H1 (cell line): ENCODE data around the gene DCLK1. TPM values are rescaled to one million over a fixed set of nuclear protein-coding genes. Genes with fewer than 3 reads are reported as not detected.

Experiments
- CTCF ChIA-PET: fragments of 300-600 bp; sonication (Branson Sonifier 250); formaldehyde crosslinking; loops from one replicate; lab custom pipeline; 2021; ENCODE audit not compliant: partially characterized antibody; lab: Charles Lee
- POLR2A ChIA-PET: fragments of 300-600 bp; sonication (Branson Sonifier 250); formaldehyde crosslinking; loops from one replicate; lab custom pipeline; 2021; ENCODE audit warnings: inconsistent platforms; ENCODE audit not compliant: partially characterized antibody; lab: Charles Lee
- DNase-seq, 2 experiments: peaks; one replicate each; pipeline versions ENCODE4 v3.0.0 to v3.0.0-alpha.2; 2010 to 2022; ENCODE audit warnings: low spot score in 2 of 2, low read depth in 1 of 2, mixed read lengths in 1 of 2
- FAIRE-seq: peaks from 2 replicates; lab custom pipeline; 2011; peaks lifted over from hg19 to GRCh38; lab: Jason Lieb, UNC
- H2AFZ ChIP-seq: 2 replicates; pipeline ENCODE4 v1.8.1; 2012; ENCODE audit warnings: low read length, inconsistent platforms
- H2AK5ac ChIP-seq: 2 replicates; pipeline ENCODE4 v1.6.1; 2013; ENCODE audit warnings: low read depth, low read length
- H2BK120ac ChIP-seq: replicated peaks from 2 replicates; pipeline ENCODE3; 2013; ENCODE audit warnings: low read depth, low read length, inconsistent platforms
- H2BK12ac ChIP-seq: 2 replicates; pipeline ENCODE4 v1.6.1; 2013; ENCODE audit warnings: low read depth, low read length
- H2BK15ac ChIP-seq: 2 replicates; pipeline ENCODE4 v1.6.1; 2013; ENCODE audit warnings: low read length
- H2BK20ac ChIP-seq: 2 replicates; pipeline ENCODE4 v1.6.1; 2013; ENCODE audit warnings: low read length
- H2BK5ac ChIP-seq: 2 replicates; pipeline ENCODE4 v1.6.1; 2013; ENCODE audit warnings: low read depth, low read length
- H3K14ac ChIP-seq: 2 replicates; pipeline ENCODE4 v1.6.1; 2013; ENCODE audit warnings: inconsistent platforms; ENCODE audit not compliant: insufficient read length
- H3K18ac ChIP-seq: 2 replicates; pipeline ENCODE4 v1.6.1; 2013; ENCODE audit warnings: low read length; ENCODE audit errors: extremely low read depth
- H3K23ac ChIP-seq: 2 replicates; pipeline ENCODE4 v1.6.1; 2013; ENCODE audit warnings: inconsistent platforms; ENCODE audit not compliant: insufficient read length
- H3K23me2 ChIP-seq: 2 replicates; pipeline ENCODE4 v1.6.1; 2013; ENCODE audit warnings: low read depth, low read length
- H3K27ac ChIP-seq: 2 replicates; pipeline ENCODE4 v1.6.1; 2011; ENCODE audit warnings: low read depth, low read length, inconsistent platforms
- H3K27me3 ChIP-seq, 4 experiments: replicated peaks in 1 of 4; 1 replicate in 1 of 4; 2 replicates in 3 of 4; pipeline versions ENCODE4 v1.6.1 to v1.8.1; 2011 to 2013; ENCODE audit warnings: low read length in 3 of 4, mild to moderate bottlenecking in 3 of 4, inconsistent platforms in 2 of 4, mixed read lengths in 2 of 4, moderate library complexity in 1 of 4; ENCODE audit not compliant: control insufficient read depth in 3 of 4, insufficient read depth in 3 of 4; ENCODE audit errors: extremely low read depth in 1 of 4
- H3K36me3 ChIP-seq, 4 experiments: 2 replicates each; pipeline versions ENCODE4 v1.6.1 to v1.8.1; 2011 to 2013; ENCODE audit warnings: mild to moderate bottlenecking in 4 of 4, low read length in 3 of 4, moderate library complexity in 2 of 4, control low read depth in 1 of 4, inconsistent platforms in 1 of 4; ENCODE audit not compliant: insufficient read depth in 4 of 4, control insufficient read depth in 2 of 4
- H3K4ac ChIP-seq: replicated peaks from 2 replicates; pipeline ENCODE3; 2013; ENCODE audit warnings: low read length, low read depth, mixed read lengths, inconsistent platforms; ENCODE audit not compliant: insufficient read length
- H3K4me1 ChIP-seq, 4 experiments: replicated peaks in 1 of 4; 1 replicate in 1 of 4; 2 replicates in 3 of 4; pipeline versions ENCODE4 v1.6.1 to v1.8.1; 2011 to 2013; ENCODE audit warnings: low read length in 3 of 4, inconsistent platforms in 2 of 4, mixed read lengths in 1 of 4; ENCODE audit not compliant: insufficient read depth in 4 of 4, control insufficient read depth in 3 of 4
- H3K4me2 ChIP-seq, 2 experiments: 2 replicates each; pipeline versions ENCODE4 v1.6.1 to v1.8.1; 2011 to 2013; ENCODE audit warnings: low read depth in 2 of 2, low read length in 2 of 2, control low read depth in 1 of 2, inconsistent platforms in 1 of 2, mild to moderate bottlenecking in 1 of 2; ENCODE audit not compliant: insufficient read depth in 1 of 2
- H3K4me3 ChIP-seq, 4 experiments: fragments of 200-600, 300-600 bp in 1 of 4; sonication (generic), shearing (Covaris generic), sonication (Bioruptor Twin) in 1 of 4; 2 replicates each; pipeline versions ENCODE4 v1.5.1 to v1.8.1; 2011 to 2016; ENCODE audit warnings: low read length in 4 of 4, low read depth in 3 of 4, control low read depth in 2 of 4, inconsistent platforms in 2 of 4, mild to moderate bottlenecking in 2 of 4, mixed read lengths in 1 of 4, moderate library complexity in 1 of 4; ENCODE audit not compliant: insufficient read depth in 2 of 4; ENCODE audit errors: extremely low read depth in 1 of 4
- H3K56ac ChIP-seq: replicated peaks from 2 replicates; pipeline ENCODE3; 2013; ENCODE audit warnings: low read depth, mild to moderate bottlenecking, mixed read lengths, low read length, inconsistent platforms; ENCODE audit not compliant: insufficient read length
- H3K79me1 ChIP-seq: 2 replicates; pipeline ENCODE4 v1.6.1; 2013; ENCODE audit warnings: low read depth, low read length, control low read depth
- H3K79me2 ChIP-seq, 2 experiments: 2 replicates each; pipeline versions ENCODE4 v1.6.1 to v1.8.1; 2012 to 2013; ENCODE audit warnings: low read length in 2 of 2, mild to moderate bottlenecking in 2 of 2, inconsistent platforms in 1 of 2; ENCODE audit not compliant: insufficient read depth in 2 of 2, control insufficient read depth in 1 of 2
- H3K9ac ChIP-seq, 4 experiments: replicated peaks in 1 of 4; 1 replicate in 1 of 4; 2 replicates in 3 of 4; pipeline versions ENCODE4 v1.6.1 to v1.8.1; 2011 to 2013; ENCODE audit warnings: low read depth in 3 of 4, low read length in 3 of 4, control low read depth in 2 of 4, mild to moderate bottlenecking in 2 of 4, moderate library complexity in 2 of 4, inconsistent platforms in 1 of 4; ENCODE audit errors: extremely low read depth in 1 of 4
- H3K9me3 ChIP-seq, 2 experiments: 2 replicates each; pipeline versions ENCODE4 v1.6.1 to v1.8.1; 2012 to 2013; ENCODE audit warnings: mild to moderate bottlenecking in 2 of 2, moderate library complexity in 2 of 2, control low read depth in 1 of 2, inconsistent platforms in 1 of 2, low read depth in 1 of 2, low read length in 1 of 2, mixed read lengths in 1 of 2; ENCODE audit not compliant: insufficient read depth in 2 of 2
- H4K20me1 ChIP-seq, 2 experiments: replicated peaks in 1 of 2; 2 replicates each; pipeline versions ENCODE3 to v1.8.1; 2011 to 2013; ENCODE audit warnings: inconsistent platforms in 2 of 2, low read length in 2 of 2, mild to moderate bottlenecking in 1 of 2; ENCODE audit not compliant: insufficient read depth in 2 of 2, control insufficient read depth in 1 of 2
- H4K5ac ChIP-seq: 2 replicates; pipeline ENCODE4 v1.6.1; 2013; ENCODE audit warnings: low read length, low read depth, mixed read lengths, inconsistent platforms; ENCODE audit not compliant: insufficient read length
- H4K8ac ChIP-seq: 2 replicates; pipeline ENCODE4 v1.8.0; 2013; ENCODE audit warnings: mild to moderate bottlenecking, moderate library complexity, low read length, inconsistent platforms; ENCODE audit not compliant: insufficient read depth; ENCODE audit errors: extremely low read depth
- H4K91ac ChIP-seq: replicated peaks from 2 replicates; pipeline ENCODE3; 2013; ENCODE audit warnings: low read length, mixed read lengths, inconsistent platforms; ENCODE audit not compliant: insufficient read length
- ASH2L ChIP-seq: fragments of 200-600, 300-600 bp; sonication (generic); IDR thresholded peaks from one replicate; pipeline ENCODE4 v1.7.1; 2017; ENCODE audit warnings: low read length
- EP300 ChIP-seq, 2 experiments: IDR thresholded peaks; 1 replicate in 1 of 2; 2 replicates in 1 of 2; pipeline ENCODE4 v1.6.1; 2011 to 2012; ENCODE audit warnings: low read depth in 2 of 2, low read length in 2 of 2, mild to moderate bottlenecking in 2 of 2, borderline replicate concordance in 1 of 2, inconsistent platforms in 1 of 2, moderate library complexity in 1 of 2
- EZH2 ChIP-seq: fragments of 200-600 bp; sonication (generic); IDR thresholded peaks from 2 replicates; pipeline ENCODE4 v1.7.1; 2012; ENCODE audit warnings: low read depth, mild to moderate bottlenecking, moderate library complexity, low read length, inconsistent platforms; ENCODE audit not compliant: severe bottlenecking
- NANOG ChIP-seq: IDR thresholded peaks from 2 replicates; pipeline ENCODE4 v1.6.1; 2011; ENCODE audit warnings: low read length, low read depth, mild to moderate bottlenecking, inconsistent platforms; ENCODE audit not compliant: insufficient read depth, poor library complexity, severe bottlenecking
- WGBS, 2 experiments: shearing (Covaris generic) in 1 of 2; methylation state at CpG; one replicate each; pipeline versions ENCODE4 v1.1.6 to v1.1.7; 2013 to 2015; ENCODE audit warnings: low lambda C conversion rate in 2 of 2, mixed read lengths in 2 of 2, inconsistent platforms in 1 of 2, low coverage in 1 of 2, missing lambda C conversion rate in 1 of 2; ENCODE audit not compliant: insufficient replicate concordance in 2 of 2, insufficient coverage in 1 of 2, insufficient read length in 1 of 2; ENCODE audit errors: extremely low coverage in 1 of 2, missing lambda C conversion rate in 1 of 2; 5-methylcytosine and 5-hydroxymethylcytosine counted together
- long read RNA-seq, 2 experiments: library from RNA in 1 of 2; library from capped mRNA in 1 of 2; stranded (forward); transcript quantifications; one replicate each; pipeline ENCODE4 v2.0.0, GENCODE V29; 2021; ENCODE audit warnings: inconsistent platforms in 1 of 2
- polyA minus RNA-seq, 3 experiments: library from RNA; depleted of rRNA, polyadenylated mRNA; stranded (reverse); fragments of >200 nt; gene quantifications; 1 replicate in 2 of 3; 2 replicates in 1 of 3; pipeline ENCODE4 v1.2.3, GENCODE V29; 2011
- polyA plus RNA-seq, 7 experiments: library from polyadenylated mRNA; depleted of rRNA in 3 of 7; stranded (reverse) in 5 of 7; unstranded in 2 of 7; fragments of >200 nt in 5 of 7; fragments of 200-250 nt in 2 of 7; gene quantifications; 1 replicate in 5 of 7; 2 replicates in 1 of 7; 4 replicates in 1 of 7; pipeline versions ENCODE4 v1.2.1 to v1.2.3, GENCODE V29; 2011 to 2013; ENCODE audit warnings: missing spikeins in 2 of 7, mixed read lengths in 2 of 7
- total RNA-seq: library from RNA; stranded (reverse); fragmentation: NEBNext Ultra II Directional; extraction: Animal tissue kit (Norgen Biotek cat#: 25700); gene quantifications from 2 replicates; pipeline ENCODE4 v1.2.1, GENCODE V29; 2021
- TF ChIP-seq, protein P1 (sequence below): IDR thresholded peaks from 2 replicates; pipeline ENCODE4 v1.6.1; 2012; ENCODE audit warnings: inconsistent platforms
- TF ChIP-seq, protein P2 (sequence below): IDR thresholded peaks from 2 replicates; pipeline ENCODE4 v1.6.1; 2012; ENCODE audit warnings: inconsistent platforms

Gene DCLK1
- total RNA-seq (38.7 and 41.0 TPM in 2 replicates), polyA plus RNA-seq (2011; rRNA removed) (16.6 and 22.8 TPM in 2 replicates), polyA minus RNA-seq (2011; rRNA and poly(A)+ RNA removed) (42.0 and 54.1 TPM in 2 replicates)
- 25.4 TPM for polyA plus RNA-seq (2011; cell fraction: cytosol; rRNA removed)
- 18.8 TPM for polyA plus RNA-seq (2011; cell fraction: nucleus; rRNA removed)
- 21.8 to 29.0 TPM (median 24.8 TPM) in 4 replicates for polyA plus RNA-seq (2012, experiment 1 of 2)
- 2.4 TPM for polyA plus RNA-seq (2012, experiment 2 of 2)
- 22.6 TPM for polyA plus RNA-seq (2013, experiment 1 of 2)
- 21.6 TPM for polyA plus RNA-seq (2013, experiment 2 of 2)
- polyA minus RNA-seq (2011; cell fraction: cytosol; rRNA and poly(A)+ RNA removed): 21.0 TPM
- polyA minus RNA-seq (2011; cell fraction: nucleus; rRNA and poly(A)+ RNA removed): 53.3 TPM
- long read RNA-seq, experiment 1, full-length matches to known transcripts: 4 of 35 reads
- long read RNA-seq, experiment 1, partial matches to known transcripts: 12 of 35 reads
- long read RNA-seq, experiment 1, other reads (novel, unspliced or antisense): 19 of 35 reads
- long read RNA-seq, experiment 2, full-length matches to known transcripts: 4 of 21 reads
- long read RNA-seq, experiment 2, partial matches to known transcripts: 2 of 21 reads
- long read RNA-seq, experiment 2, other reads (novel, unspliced or antisense): 15 of 21 reads

DNA sequence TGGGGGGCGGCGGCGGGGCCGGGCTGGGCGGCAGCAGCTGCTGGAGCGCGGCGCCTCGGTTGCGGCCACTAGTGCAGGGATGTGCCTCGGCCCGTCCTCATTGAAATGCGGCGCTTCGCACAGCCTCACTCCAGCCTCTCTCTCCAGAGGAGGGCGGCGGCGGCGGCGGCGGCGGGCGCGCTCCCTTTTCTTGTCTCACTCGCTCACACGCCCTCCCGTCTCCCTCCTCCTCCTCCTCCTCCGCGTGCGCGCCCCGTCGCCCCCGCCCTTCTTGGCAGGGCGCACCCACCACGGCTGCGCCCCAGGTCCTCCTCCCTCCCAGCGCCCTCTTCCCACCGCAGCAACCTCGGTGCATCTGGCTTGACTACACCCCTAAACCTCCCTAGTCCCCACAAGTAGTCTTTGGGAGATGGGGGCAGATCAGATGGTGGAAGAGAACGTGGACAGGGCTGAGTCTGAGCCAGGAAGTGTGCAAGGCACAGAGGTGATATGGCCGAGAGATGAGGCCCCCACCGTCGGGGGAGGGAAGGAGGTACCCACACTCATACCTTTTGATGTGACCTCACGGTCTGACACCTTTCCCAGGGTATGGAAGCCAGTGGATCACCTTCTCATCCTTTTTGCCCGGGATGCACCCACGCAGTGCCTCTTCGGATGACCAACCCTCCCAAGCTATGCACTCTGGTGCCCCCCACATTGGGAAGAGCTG, at the start of gene DCLK1:
DCLK1 (minus strand) TSS at position 161 of the 709 bp plus-strand sequence.
- Histone ChIP-seq H4K8ac (peak within 1 kb of the TSS; percentile 29), H3K4me2 (peak within 1 kb of the TSS; percentile 96 to 99), H2BK120ac (no peak within 1 kb of the TSS)
- TF ChIP-seq, protein P1, sequence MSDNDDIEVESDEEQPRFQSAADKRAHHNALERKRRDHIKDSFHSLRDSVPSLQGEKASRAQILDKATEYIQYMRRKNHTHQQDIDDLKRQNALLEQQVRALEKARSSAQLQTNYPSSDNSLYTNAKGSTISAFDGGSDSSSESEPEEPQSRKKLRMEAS: peak; percentile 79
- no peak for TF ChIP-seq EZH2
- peak; percentile 3 for TF ChIP-seq NANOG
- peak in 1 of 2 experiments; percentile 68; a peak in 1 of 3 replicates for TF ChIP-seq EP300 (IDR thresholded peaks at IDR 0.05; ENCODE audit: borderline replicate concordance in 1 of 2, low read depth in 2 of 2, low read length in 2 of 2)
- peak; percentile 80 for TF ChIP-seq ASH2L
- TF ChIP-seq, protein P2, sequence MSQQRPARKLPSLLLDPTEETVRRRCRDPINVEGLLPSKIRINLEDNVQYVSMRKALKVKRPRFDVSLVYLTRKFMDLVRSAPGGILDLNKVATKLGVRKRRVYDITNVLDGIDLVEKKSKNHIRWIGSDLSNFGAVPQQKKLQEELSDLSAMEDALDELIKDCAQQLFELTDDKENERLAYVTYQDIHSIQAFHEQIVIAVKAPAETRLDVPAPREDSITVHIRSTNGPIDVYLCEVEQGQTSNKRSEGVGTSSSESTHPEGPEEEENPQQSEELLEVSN: 0 out of 2 replicates have a peak, but pooled peaks have one; percentile 28

More for the DNA sequence above, at the start of gene DCLK1:
- peak within 1 kb of the TSS; percentile 40; the same call in 1 of the 2 replicates for H2BK15ac ChIP-seq
- 21% methylated on average over 19 of the region's 48 CpGs; no CpG with 5 or more reads in 1 of the 2 experiments for WGBS, 2 experiments
- no peak within 1 kb of the TSS for H3K23ac ChIP-seq
- H2BK5ac ChIP-seq: peak within 1 kb of the TSS; percentile 66; the same call in 1 of the 2 replicates
- H2AK5ac ChIP-seq: no peak within 1 kb of the TSS
- peak within 1 kb of the TSS; percentile 80; the same call in 1 of the 2 replicates for H2BK12ac ChIP-seq
- peaks cover 0 to 2% of the 10 kb centered on the region in 2 experiments for H4K20me1 ChIP-seq
- 0 out of 2 replicates have a peak within 1 kb of the TSS, but pooled peaks have one; percentile 9 for H2BK20ac ChIP-seq
- H3K23me2 ChIP-seq: peaks cover 12% of the 10 kb centered on the region
- peak within 1 kb of the TSS in 2 of 4 experiments; percentile 8 to 29; a peak in 3 of 7 replicates for H3K9ac ChIP-seq
- DNase-seq: peak in 1 of 2 experiments; percentile 77
- H3K56ac ChIP-seq: no peak within 1 kb of the TSS
- peaks cover 0 to 11% (median 6%) of the 10 kb centered on the region in 4 experiments; a peak in 6 of 7 replicates for H3K4me1 ChIP-seq
- ChIA-PET POLR2A (interaction anchor here (0.9 to 1.3 kb wide), 2 partner anchors 11 to 37 kb away, joined by 4 read pairs; no protein-coding TSS in a partner anchor), CTCF (interaction anchor here (1.6 kb wide), 1 partner anchor 143 kb away, joined by 5 read pairs; no protein-coding TSS in a partner anchor)
- H3K14ac ChIP-seq: no peak within 1 kb of the TSS
- peak within 1 kb of the TSS; percentile 61 for H4K5ac ChIP-seq
- H3K79me2 ChIP-seq: no peaks in the 10 kb centered on the region
- peak within 1 kb of the TSS; percentile 96 for H2AFZ ChIP-seq
- no peak within 1 kb of the TSS for H3K27ac ChIP-seq
- no peaks in the 10 kb centered on the region for H3K79me1 ChIP-seq
- H3K9me3 ChIP-seq: no peaks in the 10 kb centered on the region
- no peaks in the 10 kb centered on the region for H3K36me3 ChIP-seq
- H4K91ac ChIP-seq: peak within 1 kb of the TSS; percentile 40
- no peak within 1 kb of the TSS for H3K4ac ChIP-seq
- no peak for FAIRE-seq
- H3K27me3 ChIP-seq: peaks cover 8 to 28% (median 25%) of the 10 kb centered on the region in 4 experiments
- H3K18ac ChIP-seq: peak within 1 kb of the TSS; percentile 75
- peak within 1 kb of the TSS; percentile 70 to 85 (median 75) for H3K4me3 ChIP-seq
